Heart left ventricle (tissue), 16 donors: Measurements from ENCODE around the gene CDK3. TPM values are rescaled to one million over a fixed set of nuclear protein-coding genes. Genes with fewer than 3 reads are reported as not detected.

Source experiments
- ATAC-seq, 4 donors: fragments of 200-7000 bp; cut with Tn5 transposase; one replicate each; pipeline ENCODE4 v1.9.1; 2020 to 2022; ENCODE audit warnings: moderate library complexity in 4 of 4, mild to moderate bottlenecking in 3 of 4, moderate number of reproducible peaks in 1 of 4
- DNase-seq, 5 donors: peaks; one replicate each; pipeline ENCODE4 v3.0.0-alpha.2; 2020
- H3K27ac ChIP-seq, 12 donors: fragments of 200-600 bp; sonication (generic) in 4 of 12; one replicate each; pipeline versions ENCODE4 v1.5.0 to v1.8.0; 2016 to 2022; ENCODE audit warnings: mild to moderate bottlenecking in 2 of 12
- H3K27me3 ChIP-seq, 9 donors: fragments of 200-600 bp; sonication (generic) in 2 of 9; one replicate each; pipeline versions ENCODE4 v1.5.1 to v1.8.0; 2016 to 2022; ENCODE audit warnings: mild to moderate bottlenecking in 3 of 9
- H3K36me3 ChIP-seq, 9 donors: fragments of 200-600 bp; sonication (generic) in 2 of 9; one replicate each; pipeline versions ENCODE4 v1.5.0 to v1.8.0; 2018 to 2022; ENCODE audit warnings: mild to moderate bottlenecking in 2 of 9
- H3K4me1 ChIP-seq, 12 donors: fragments of 200-600 bp; sonication (generic) in 4 of 12; one replicate each; pipeline versions ENCODE4 v1.5.0 to v1.8.0; 2016 to 2022; ENCODE audit warnings: mild to moderate bottlenecking in 3 of 12
- H3K4me3 ChIP-seq, 12 donors: fragments of 200-600 bp; sonication (generic) in 4 of 12; one replicate each; pipeline versions ENCODE4 v1.5.0 to v1.8.0; 2017 to 2022; ENCODE audit warnings: mild to moderate bottlenecking in 9 of 12, moderate library complexity in 4 of 12
- H3K9me3 ChIP-seq, 12 donors: fragments of 200-600 bp; sonication (generic) in 4 of 12; one replicate each; pipeline versions ENCODE4 v1.5.0 to v1.8.0; 2016 to 2022; ENCODE audit warnings: mild to moderate bottlenecking in 1 of 12
- POLR2A ChIP-seq, 2 donors: fragments of 450-650 bp; IDR thresholded peaks; one replicate each; pipeline ENCODE4 v1.6.1; 2017; ENCODE audit warnings: antibody characterized with exemption in 2 of 2, mild to moderate bottlenecking in 2 of 2, moderate library complexity in 2 of 2
- WGBS, 4 donors: extraction: QIAGEN DNeasy Blood & Tissue Kit in 2 of 4; methylation state at CpG; one replicate each; pipeline versions ENCODE4 v1.1.5 to v1.1.7; 2013 to 2018; 5-methylcytosine and 5-hydroxymethylcytosine counted together
- intact Hi-C, 10 donors: fragments of 100-400 bp; cut with DNase I; formaldehyde crosslinking; loops; one replicate each; pipeline versions ENCODE4 v1.11.1 to v1.14.2; 2022
- polyA plus RNA-seq, 2 donors: library from polyadenylated mRNA; stranded (reverse); fragments of 200-250 nt; gene quantifications; one replicate each; pipeline ENCODE4 v1.2.3, GENCODE V29; 2013
- total RNA-seq, 9 donors: library from RNA; depleted of rRNA in 2 of 9; stranded (reverse); fragments of >200 nt in 2 of 9; fragmentation: NEBNext Ultra II Directional in 3 of 9; extraction: Animal tissue kit (Norgen Biotek cat#: 25700) in 3 of 9; gene quantifications; one replicate each; pipeline versions ENCODE4 v1.1.0 to v1.2.4, GENCODE V29; 2016 to 2023
- TF ChIP-seq, protein P1 (sequence below), 12 donors: fragments of 200-600 bp; sonication (generic) in 4 of 12; IDR thresholded peaks; one replicate each; pipeline versions ENCODE4 v1.5.0 to v1.8.0; 2018 to 2022; ENCODE audit warnings: antibody characterized with exemption in 12 of 12, mild to moderate bottlenecking in 5 of 12
- donor health status: ischemic (EF 13 %, LVEDD 7.1; RV severe dilation, severe dysfunction).
- donor health status: healthy with polysubstance abuse.
- donor health status: DM: no; HTN: yes; CAD: no.
- donor health status: DM: no; HTN: no; CAD: no.
- donor health status: ischemic (EF 25% LVEDD 6.9; RV normal size, moderate dysfunction).
- donor health status: ischemic (EF 25% LVEDD 5.7; RV mildly dilated, moderate dysfunction).
- donor health status: healthy.
- donor health status: DM: yes; HTN: yes; CAD: no.
- donor health status: ischemic (EF 35%, LVEDD 5.7; RV mildly dilated, moderate dysfunction).
- donor health status: nonischemic (EF 11% LVEDD 7.7; RV severe dilation, severe dysfunction).
- donor health status: DM: yes; HTN: yes; CAD: no.
- donor health status: PGD.
- donor health status: ischemic (EF 29% LVEDD 5.4; RV normal size, mild dysfunction).
- donor health status: nonischemic (EF 23%, LVEDD 6.1; RV moderate dilation, normal function).

Gene CDK3
- total and polyA plus RNA-seq, 11 donors = 0.46 to 3.6 (median 1.6) TPM; not detected in 2

DNA sequence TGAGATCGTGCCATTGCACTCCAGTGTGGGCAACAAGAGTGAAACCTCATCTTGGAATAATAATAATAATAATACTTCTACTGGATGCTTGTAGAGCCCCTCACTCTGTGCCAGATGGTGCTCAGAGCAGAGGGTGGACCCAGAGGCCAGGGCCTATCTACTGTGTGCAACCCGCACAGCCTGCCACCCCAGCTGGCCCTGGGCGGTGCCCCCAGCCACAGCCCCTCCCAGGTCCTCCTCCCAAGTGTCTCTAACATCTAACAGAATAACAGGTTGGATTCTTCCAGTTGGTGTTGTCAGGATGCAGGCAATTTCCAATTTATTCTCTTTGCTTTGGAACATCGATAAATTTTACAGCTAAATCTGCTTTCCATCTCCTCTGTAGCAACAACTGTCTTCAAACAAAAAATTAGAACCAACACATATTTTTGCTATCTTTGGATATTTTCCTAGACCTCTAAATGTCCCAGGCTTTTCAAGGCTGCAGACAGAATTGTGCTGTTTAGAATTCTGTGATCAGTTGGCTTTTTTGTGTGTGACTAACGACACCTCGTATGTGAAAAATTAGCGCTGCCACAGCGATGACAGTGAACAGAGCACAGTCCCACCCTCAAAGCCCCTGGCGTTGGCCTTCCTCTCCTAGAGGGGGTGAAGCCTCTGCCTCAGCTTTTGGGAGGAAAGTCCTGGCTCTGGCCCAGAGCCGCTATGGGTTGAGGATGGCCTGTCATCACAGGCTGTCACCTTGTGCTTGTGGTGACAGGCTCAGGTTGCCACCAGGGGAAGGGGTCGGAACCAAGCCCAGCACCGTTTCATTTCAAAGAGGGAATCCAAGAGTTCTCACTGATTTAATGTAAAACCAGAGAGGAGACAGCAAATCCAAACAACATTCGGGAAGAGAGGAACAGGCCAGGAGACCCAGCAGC lies 34.0 kb downstream of the CDK3 start:
- no peaks in the 10 kb centered on the region for H3K27me3 ChIP-seq
- peaks cover 0 to 10% (median under 1%) of the 10 kb centered on the region in 12 donors for H3K4me1 ChIP-seq
- peak overlapping the region in 1 of 12 donors; percentile 84 for H3K27ac ChIP-seq
- 82 to 86% (median 85%) methylated on average over 13 of the region's 13 CpGs for WGBS, 4 donors
- TF ChIP-seq POLR2A (IDR thresholded peaks at IDR 0.05) = no peak
- TF ChIP-seq, protein P1, sequence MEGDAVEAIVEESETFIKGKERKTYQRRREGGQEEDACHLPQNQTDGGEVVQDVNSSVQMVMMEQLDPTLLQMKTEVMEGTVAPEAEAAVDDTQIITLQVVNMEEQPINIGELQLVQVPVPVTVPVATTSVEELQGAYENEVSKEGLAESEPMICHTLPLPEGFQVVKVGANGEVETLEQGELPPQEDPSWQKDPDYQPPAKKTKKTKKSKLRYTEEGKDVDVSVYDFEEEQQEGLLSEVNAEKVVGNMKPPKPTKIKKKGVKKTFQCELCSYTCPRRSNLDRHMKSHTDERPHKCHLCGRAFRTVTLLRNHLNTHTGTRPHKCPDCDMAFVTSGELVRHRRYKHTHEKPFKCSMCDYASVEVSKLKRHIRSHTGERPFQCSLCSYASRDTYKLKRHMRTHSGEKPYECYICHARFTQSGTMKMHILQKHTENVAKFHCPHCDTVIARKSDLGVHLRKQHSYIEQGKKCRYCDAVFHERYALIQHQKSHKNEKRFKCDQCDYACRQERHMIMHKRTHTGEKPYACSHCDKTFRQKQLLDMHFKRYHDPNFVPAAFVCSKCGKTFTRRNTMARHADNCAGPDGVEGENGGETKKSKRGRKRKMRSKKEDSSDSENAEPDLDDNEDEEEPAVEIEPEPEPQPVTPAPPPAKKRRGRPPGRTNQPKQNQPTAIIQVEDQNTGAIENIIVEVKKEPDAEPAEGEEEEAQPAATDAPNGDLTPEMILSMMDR (IDR thresholded peaks at IDR 0.05) = no peak
- intact Hi-C loops = no loop called here
- no peak overlapping the region for H3K4me3 ChIP-seq
- peaks cover 0 to 25% (median 17%) of the 10 kb centered on the region in 9 donors for H3K36me3 ChIP-seq
- DNase-seq = no peak
- no peak for ATAC-seq
- no peaks in the 10 kb centered on the region for H3K9me3 ChIP-seq

DNA sequence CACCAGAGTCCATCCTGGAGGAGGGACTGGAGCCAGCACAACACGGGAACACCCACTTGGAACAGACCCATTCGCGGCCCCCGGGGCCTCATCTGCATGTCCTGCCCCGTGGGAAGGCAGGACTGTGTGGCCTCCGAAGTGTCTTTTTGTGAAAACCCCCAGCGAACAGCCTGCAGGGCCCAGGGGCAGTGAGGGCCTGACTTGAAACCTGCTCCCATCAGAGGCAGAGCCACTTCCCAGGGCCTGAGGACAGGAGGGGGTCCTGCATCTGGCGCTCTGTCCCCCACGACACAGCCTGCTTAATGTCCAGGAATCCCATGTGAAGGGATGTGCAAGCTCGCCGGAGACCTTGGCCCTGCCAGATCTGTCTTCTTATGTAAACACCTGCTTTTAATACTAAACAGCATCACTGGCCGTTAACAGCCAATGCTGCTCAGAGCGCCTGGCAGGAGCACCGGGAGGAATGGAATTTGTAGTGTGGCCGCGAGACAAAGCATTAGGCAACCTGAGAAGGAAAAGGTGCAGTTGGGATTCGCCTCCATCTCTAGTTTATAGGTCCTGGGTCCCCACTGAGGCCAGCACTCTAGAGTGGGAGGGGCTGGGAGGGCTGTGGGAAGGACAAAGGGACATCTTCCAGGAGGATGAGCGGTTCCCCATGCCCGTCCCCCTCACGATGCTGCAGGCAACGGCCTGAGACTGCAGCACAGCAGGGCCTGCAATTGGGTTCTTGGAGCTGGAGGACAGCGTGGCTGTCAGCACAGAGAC lies 36.0 kb downstream of the CDK3 start:
- Histone ChIP-seq H3K4me1 (peaks cover 0 to 7% (median 0%) of the 10 kb centered on the region in 12 donors), H3K27ac (peak overlapping the region in 1 of 12 donors; percentile 84), H3K9me3 (no peaks in the 10 kb centered on the region), H3K27me3 (no peaks in the 10 kb centered on the region), H3K36me3 (peaks cover 4 to 45% (median 37%) of the 10 kb centered on the region in 9 donors), H3K4me3 (no peak overlapping the region)
- DNase-seq (no peak), ATAC-seq (peak in 2 of 4 donors; percentile 15 to 47)
- TF ChIP-seq, protein P1 (IDR thresholded peaks at IDR 0.05) = no peak
- TF ChIP-seq POLR2A (IDR thresholded peaks at IDR 0.05) = no peak
- intact Hi-C loops = no loop called here
- 51 to 65% (median 58%) methylated on average over 21 to 22 of the region's 22 CpGs for WGBS, 4 donors

DNA sequence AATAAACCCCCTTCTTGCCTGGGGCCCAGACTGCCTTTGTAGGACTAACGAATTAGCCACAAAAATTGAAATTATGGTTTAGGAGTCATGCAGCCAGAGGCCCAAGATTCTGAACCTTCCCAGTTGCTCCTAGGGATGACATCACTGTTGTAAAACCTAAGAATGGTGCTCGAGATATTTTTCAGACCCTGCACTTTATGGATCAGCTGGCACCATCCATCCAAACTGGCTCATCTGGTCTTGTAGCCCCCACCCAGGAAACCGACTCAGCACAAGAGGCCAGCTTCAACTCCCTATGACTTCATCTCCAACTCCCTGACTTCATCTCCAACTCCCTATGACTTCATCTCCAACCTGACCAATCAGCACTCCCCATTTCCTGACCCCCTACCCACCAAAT lies 37.4 kb downstream of the CDK3 start:
- no peak for TF ChIP-seq POLR2A (IDR thresholded peaks at IDR 0.05)
- TF ChIP-seq, protein P1 (IDR thresholded peaks at IDR 0.05) = no peak
- H3K36me3 ChIP-seq = peaks cover 4 to 58% (median 51%) of the 10 kb centered on the region in 9 donors
- DNase-seq = no peak
- WGBS, 4 donors = 83 to 90% (median 85%) methylated on average over 3 of the region's 3 CpGs
- peaks cover 0 to 7% (median 0%) of the 10 kb centered on the region in 12 donors for H3K4me1 ChIP-seq
- H3K4me3 ChIP-seq = no peak overlapping the region
- H3K9me3 ChIP-seq = no peaks in the 10 kb centered on the region
- no peaks in the 10 kb centered on the region for H3K27me3 ChIP-seq
- ATAC-seq = no peak
- intact Hi-C loops = no loop called here
- peak overlapping the region in 1 of 12 donors; percentile 84 for H3K27ac ChIP-seq

DNA sequence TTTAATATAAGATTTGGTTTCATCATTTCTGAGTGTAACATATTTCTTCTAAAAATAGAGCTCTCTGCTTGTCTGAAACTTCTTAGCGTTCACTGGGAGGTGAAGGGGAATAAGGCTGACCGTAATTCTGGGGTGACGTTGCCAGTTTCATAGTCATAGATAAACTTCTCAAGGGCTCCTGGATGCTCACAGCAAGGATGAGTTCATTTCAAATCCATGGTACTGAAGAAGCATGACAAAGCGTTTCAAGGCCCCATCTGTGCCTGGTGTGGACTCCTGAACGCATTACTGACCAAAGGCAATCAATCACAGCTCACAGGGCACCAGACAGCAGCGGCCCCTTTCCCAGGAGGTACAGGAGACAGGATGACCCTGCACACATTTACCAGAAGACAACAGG lies 38.5 kb downstream of the CDK3 start:
- no peak overlapping the region for H3K4me3 ChIP-seq
- no peaks in the 10 kb centered on the region for H3K27me3 ChIP-seq
- WGBS, 4 donors = 74 to 80% (median 75%) methylated on average over 6 of the region's 6 CpGs
- peak overlapping the region in 1 of 12 donors; percentile 84 for H3K27ac ChIP-seq
- TF ChIP-seq, protein P1 (IDR thresholded peaks at IDR 0.05) = no peak
- TF ChIP-seq POLR2A (IDR thresholded peaks at IDR 0.05) = no peak
- DNase-seq = no peak
- no peak for ATAC-seq
- peaks cover 9 to 69% (median 61%) of the 10 kb centered on the region in 9 donors for H3K36me3 ChIP-seq
- H3K4me1 ChIP-seq = peaks cover 0 to 7% (median 0%) of the 10 kb centered on the region in 12 donors
- no peaks in the 10 kb centered on the region for H3K9me3 ChIP-seq
- intact Hi-C loops = no loop called here
